ENCODE data around the gene MOXD1. TPM values are rescaled to one million over a fixed set of nuclear protein-coding genes. Genes with fewer than 3 reads are reported as not detected.

Gene MOXD1
- 10 to 100 TPM in 1 of 4 donors, 1 to 10 TPM in 3; 4.6 to 13.3 (median 6.6) TPM for total RNA-seq

- Histone ChIP-seq H3K36me3 (no peaks in the 10 kb centered on the region), H3K9me3 (no peaks in the 10 kb centered on the region), H3K4me1 (peaks cover 0 to 15% (median 4%) of the 10 kb centered on the region in 4 donors), H3K27me3 (peaks cover 0 to 13% of the 10 kb centered on the region in 2 donors), H3K4me3 (peak within 1 kb of the TSS; percentile 47 to 82 (median 72)), H3K27ac (peak within 1 kb of the TSS; percentile 10 to 76 (median 72))
- TF ChIP-seq EP300 (IDR thresholded peaks at IDR 0.05), result peak in 1 of 2 donors; percentile 34
- TF ChIP-seq POLR2A (IDR thresholded peaks at IDR 0.05), result peak in 1 of 2 donors; percentile 43
- peak in 2 of 5 experiments; percentile 35 to 61 for TF ChIP-seq CTCF (IDR thresholded peaks at IDR 0.05)
- no peak for DNase-seq (ENCODE audit: low spot score in 2 of 2)
- 1% methylated on average over 26 to 50 of the region's 87 CpGs for WGBS, 2 donors
Observed at GRCh38 chr6:132400883-132401617, at the start of gene MOXD1. Gene MOXD1, minus strand, starts transcription at chr6:132401475. Its CDS starts 49 bp downstream, at chr6:132401426.

- H3K27ac ChIP-seq, result no peak overlapping the region
- TF ChIP-seq EP300 (IDR thresholded peaks at IDR 0.05) (no peak), CTCF (IDR thresholded peaks at IDR 0.05) (no peak), POLR2A (IDR thresholded peaks at IDR 0.05) (no peak)
- no peaks in the 10 kb centered on the region for H3K27me3 ChIP-seq
- no peak for DNase-seq (ENCODE audit: low spot score in 2 of 2)
- no peak overlapping the region for H3K4me3 ChIP-seq
- H3K4me1 ChIP-seq, result no peaks in the 10 kb centered on the region
- WGBS, 2 donors, result 73 to 80% methylated on average over 5 of the region's 5 CpGs
- peaks cover 0 to 26% (median 0%) of the 10 kb centered on the region in 3 donors for H3K36me3 ChIP-seq
- H3K9me3 ChIP-seq, result peaks cover 0 to 16% (median 2%) of the 10 kb centered on the region in 4 donors
Observed at GRCh38 chr6:132446855-132447241, 45.6 kb upstream of the MOXD1 start.

- no peaks in the 10 kb centered on the region for H3K4me1 ChIP-seq
- peak overlapping the region in 1 of 4 donors; percentile 10 for H3K27ac ChIP-seq
- no peak overlapping the region for H3K4me3 ChIP-seq
- 53 to 59% methylated on average over 4 of the region's 4 CpGs for WGBS, 2 donors
- no peak for TF ChIP-seq POLR2A (IDR thresholded peaks at IDR 0.05)
- no peak for TF ChIP-seq CTCF (IDR thresholded peaks at IDR 0.05)
- H3K36me3 ChIP-seq, result peaks cover 0 to 26% (median 0%) of the 10 kb centered on the region in 3 donors
- no peaks in the 10 kb centered on the region for H3K27me3 ChIP-seq
- peaks cover 0 to 19% (median 2%) of the 10 kb centered on the region in 4 donors for H3K9me3 ChIP-seq
- no peak for DNase-seq (ENCODE audit: low spot score in 2 of 2)
Observed at GRCh38 chr6:132446141-132446854, 45.0 kb upstream of the MOXD1 start.

GRCh38 chr6:132445201-132445951 lies 44.1 kb upstream of the MOXD1 start:
- no peak for DNase-seq (ENCODE audit: low spot score in 2 of 2)
- Histone ChIP-seq H3K4me1 (no peaks in the 10 kb centered on the region), H3K36me3 (peaks cover 0 to 16% (median 0%) of the 10 kb centered on the region in 3 donors), H3K4me3 (no peak overlapping the region), H3K27me3 (no peaks in the 10 kb centered on the region), H3K9me3 (peaks cover 0 to 19% (median 2%) of the 10 kb centered on the region in 4 donors), H3K27ac (no peak overlapping the region)
- TF ChIP-seq CTCF (IDR thresholded peaks at IDR 0.05) (no peak), EP300 (IDR thresholded peaks at IDR 0.05) (no peak), POLR2A (IDR thresholded peaks at IDR 0.05) (no peak)
- WGBS, 2 donors, result 47 to 49% methylated on average over 3 of the region's 3 CpGs

Measured in tibial nerve (tissue), 4 donors.